K562 (cell line): ENCODE results near the gene C16orf96. TPM values are rescaled to one million over a fixed set of nuclear protein-coding genes. Genes with fewer than 3 reads are reported as not detected.
A peak's percentile ranks its signal among the peaks of the same experiment; 100 is the strongest.

Experiments used
- ATAC-seq: fragments of 200-7000 bp; cut with Tn5 transposase; 3 replicates; pipeline ENCODE4 v1.9.1; 2020; ENCODE audit warnings: moderate library complexity
- BruUV-seq: library from RNA; stranded (reverse); fragments of 400-500 nt; replicated peaks from 2 replicates; lab custom pipeline; 2021; lab: Mats Ljungman, UMichigan
- CTCF ChIA-PET: fragments of 300-600 bp; formaldehyde crosslinking; extraction: SDS; loops from one replicate; lab custom pipeline; 2021; ENCODE audit warnings: low intra/inter-chr PET ratio; lab: Yijun Ruan, JAX
- POLR2A ChIA-PET: fragments of 300-600, 350-650 bp; sonication (Branson Sonifier 250); formaldehyde crosslinking; extraction: SDS; loops from one replicate; lab custom pipeline; 2021; ENCODE audit warnings: antibody characterized with exemption, inconsistent platforms; lab: Yijun Ruan, JAX
- DNase-seq, 4 experiments: peaks; one replicate each; pipeline versions ENCODE4 v3.0.0 to v3.0.0-alpha.2; 2011 to 2018; ENCODE audit warnings: low spot score in 3 of 4, mixed read lengths in 3 of 4; ENCODE audit errors: extremely low read depth in 1 of 4
- FAIRE-seq: peaks from 2 replicates; lab custom pipeline; 2011; peaks lifted over from hg19 to GRCh38; lab: Jason Lieb, UNC
- H2AFZ ChIP-seq: 2 replicates; pipeline ENCODE4 v1.6.0; 2011; ENCODE audit warnings: low read depth, low read length, control low read depth, inconsistent platforms
- H3K27ac ChIP-seq: fragments of 200-600 bp; 3 replicates; pipeline ENCODE4 v1.8.0; 2011; ENCODE audit warnings: low read depth, mild to moderate bottlenecking, control low read depth, inconsistent platforms, low read length, moderate library complexity, mixed read lengths; ENCODE audit errors: extremely low read depth
- H3K27me3 ChIP-seq, 2 experiments: fragments of 300-600 bp in 1 of 2; 2 replicates in 1 of 2; 3 replicates in 1 of 2; pipeline versions ENCODE4 v1.6.0 to v1.8.0; 2011; ENCODE audit warnings: inconsistent platforms in 2 of 2, low read length in 2 of 2, mild to moderate bottlenecking in 1 of 2, mixed read lengths in 1 of 2, moderate library complexity in 1 of 2; ENCODE audit not compliant: control insufficient read depth in 2 of 2, insufficient read depth in 2 of 2
- H3K36me3 ChIP-seq: fragments of 300-600 bp; 3 replicates; pipeline ENCODE4 v1.8.0; 2011; ENCODE audit warnings: mild to moderate bottlenecking, low read length, inconsistent platforms; ENCODE audit not compliant: control insufficient read depth, insufficient read depth
- H3K4me1 ChIP-seq, 2 experiments: fragments of 200-600 bp in 1 of 2; replicated peaks in 1 of 2; 2 replicates in 1 of 2; 3 replicates in 1 of 2; pipeline versions ENCODE4 v1.5.1 to v1.8.0; 2011; ENCODE audit warnings: inconsistent platforms in 2 of 2, low read length in 2 of 2, mild to moderate bottlenecking in 1 of 2, mixed read lengths in 1 of 2, moderate library complexity in 1 of 2; ENCODE audit not compliant: control insufficient read depth in 2 of 2, insufficient read depth in 2 of 2
- H3K4me2 ChIP-seq: 2 replicates; pipeline ENCODE4 v1.6.1; 2011; ENCODE audit warnings: low read length, control low read depth, inconsistent platforms, mixed read lengths; ENCODE audit not compliant: insufficient read depth
- H3K4me3 ChIP-seq: fragments of 200-600 bp; sonication (generic), shearing (Covaris generic); 2 replicates; pipeline ENCODE4 v1.5.1; 2016; ENCODE audit warnings: control low read depth, inconsistent platforms
- H3K79me2 ChIP-seq: fragments of 200-600 bp; 3 replicates; pipeline ENCODE4 v1.8.0; 2011; ENCODE audit warnings: low read length, inconsistent platforms; ENCODE audit not compliant: control insufficient read depth, insufficient read depth
- H3K9ac ChIP-seq, 2 experiments: 2 replicates each; pipeline versions ENCODE4 v1.6.0 to v1.6.1; 2011; ENCODE audit warnings: low read depth in 2 of 2, low read length in 2 of 2, control low read depth in 1 of 2, inconsistent platforms in 1 of 2, mild to moderate bottlenecking in 1 of 2, mixed read lengths in 1 of 2; ENCODE audit not compliant: insufficient read depth in 1 of 2
- H3K9me1 ChIP-seq: one replicate; pipeline ENCODE4 v1.6.0; 2011; ENCODE audit warnings: inconsistent platforms, mild to moderate bottlenecking, low read length, moderate library complexity; ENCODE audit not compliant: control insufficient read depth, insufficient read depth
- H3K9me3 ChIP-seq: replicated peaks from 2 replicates; pipeline ENCODE4 v1.5.1; 2011; ENCODE audit warnings: low read depth, low read length, inconsistent platforms; ENCODE audit not compliant: control insufficient read depth, insufficient read depth
- H4K20me1 ChIP-seq: replicated peaks from 2 replicates; pipeline ENCODE4 v1.6.1; 2011; ENCODE audit warnings: low read length, inconsistent platforms, mixed read lengths; ENCODE audit not compliant: control insufficient read depth, insufficient read depth
- HEY1 ChIP-seq: fragments of 250-450 bp; sonication (Bioruptor Pico); IDR thresholded peaks from 2 replicates; pipeline ENCODE4 v1.5.0; 2020; ENCODE audit warnings: mild to moderate bottlenecking, moderate library complexity, borderline replicate concordance
- OTX1 ChIP-seq: fragments of 450-650 bp; formaldehyde crosslinking; IDR thresholded peaks from 2 replicates; pipeline ENCODE4 v1.4.0; 2022; ENCODE audit warnings: mild to moderate bottlenecking
- PHF21A ChIP-seq: fragments of 450-650 bp; IDR thresholded peaks from 2 replicates; pipeline ENCODE4 v1.6.1; 2017; ENCODE audit warnings: low read depth, borderline replicate concordance
- POLR2B ChIP-seq: fragments of 450-650 bp; IDR thresholded peaks from 2 replicates; pipeline ENCODE4 v1.6.1; 2018; ENCODE audit warnings: low read depth; ENCODE audit not compliant: partially characterized antibody
- TAF7 ChIP-seq: fragments of 450-650 bp; IDR thresholded peaks from 2 replicates; pipeline ENCODE4 v1.6.1; 2016; ENCODE audit warnings: missing genetic modification characterization, missing compliant biosample characterization
- THRAP3 ChIP-seq: fragments of 450-650 bp; IDR thresholded peaks from 2 replicates; pipeline ENCODE4 v1.6.1; 2016; ENCODE audit warnings: mild to moderate bottlenecking, inconsistent platforms, borderline replicate concordance
- ZNF12 ChIP-seq: sonication (generic); formaldehyde crosslinking; IDR thresholded peaks from 2 replicates; pipeline ENCODE4 v1.4.0; 2020; ENCODE audit warnings: mild to moderate bottlenecking, missing genetic modification reagents
- WGBS: fragments of 100-300 bp; shearing (Covaris generic); methylation state at CpG from one replicate; pipeline ENCODE4 v1.1.6; 2016; ENCODE audit warnings: low coverage, mixed read lengths; ENCODE audit not compliant: insufficient coverage; ENCODE audit errors: missing lambda C conversion rate; 5-methylcytosine and 5-hydroxymethylcytosine counted together
- in situ Hi-C: fragments of 300-500 bp; cut with MboI; formaldehyde crosslinking; loops from 4 replicates; pipeline ENCODE4 v1.15.0; 2018; ENCODE audit warnings: inconsistent platforms, mixed read lengths
- intact Hi-C: fragments of 100-400 bp; cut with micrococcal nuclease; formaldehyde crosslinking; loops from 2 replicates; pipeline ENCODE4 v1.14.2; 2022
- polyA plus RNA-seq, 8 experiments: library from polyadenylated mRNA; depleted of rRNA in 4 of 8; stranded (reverse) in 5 of 8; unstranded in 3 of 8; fragments of >200 nt; fragmentation: Nextera tagmentation in 2 of 8; fragmentation: Illumina TruSeq in 1 of 8; extraction: Ambion mirVana in 2 of 8; extraction: Trizol in 1 of 8; gene quantifications; 2 replicates each; pipeline versions ENCODE4 v1.2.1 to v1.2.3, GENCODE V29; 2011 to 2014; ENCODE audit warnings: inconsistent platforms in 1 of 8, missing spikeins in 1 of 8
- total RNA-seq, 7 experiments: library from RNA; depleted of rRNA in 6 of 7; stranded (reverse); fragments of >200 nt in 6 of 7; fragmentation: Illumina TruSeq in 2 of 7; extraction: Trizol in 2 of 7; gene quantifications; 2 replicates each; pipeline versions ENCODE4 v1.2.1 to v1.2.3, GENCODE V29; 2011 to 2021; ENCODE audit warnings: low replicate concordance in 1 of 7
- TF ChIP-seq, protein P1 (sequence below): fragments of 250-450 bp; sonication (Bioruptor Pico); IDR thresholded peaks from 2 replicates; pipeline ENCODE4 v1.9.0; 2021; ENCODE audit warnings: mild to moderate bottlenecking, inconsistent platforms
- TF ChIP-seq, protein P2 (sequence below): sonication (generic); formaldehyde crosslinking; IDR thresholded peaks from 2 replicates; pipeline ENCODE4 v1.8.0; 2022; ENCODE audit warnings: mild to moderate bottlenecking, missing genetic modification reagents

Gene C16orf96
- total and polyA plus RNA-seq, 9 of the 15 experiments (the other 6 are each of a cell fraction or from before 2014, with no cell fraction given): not detected

DNA sequence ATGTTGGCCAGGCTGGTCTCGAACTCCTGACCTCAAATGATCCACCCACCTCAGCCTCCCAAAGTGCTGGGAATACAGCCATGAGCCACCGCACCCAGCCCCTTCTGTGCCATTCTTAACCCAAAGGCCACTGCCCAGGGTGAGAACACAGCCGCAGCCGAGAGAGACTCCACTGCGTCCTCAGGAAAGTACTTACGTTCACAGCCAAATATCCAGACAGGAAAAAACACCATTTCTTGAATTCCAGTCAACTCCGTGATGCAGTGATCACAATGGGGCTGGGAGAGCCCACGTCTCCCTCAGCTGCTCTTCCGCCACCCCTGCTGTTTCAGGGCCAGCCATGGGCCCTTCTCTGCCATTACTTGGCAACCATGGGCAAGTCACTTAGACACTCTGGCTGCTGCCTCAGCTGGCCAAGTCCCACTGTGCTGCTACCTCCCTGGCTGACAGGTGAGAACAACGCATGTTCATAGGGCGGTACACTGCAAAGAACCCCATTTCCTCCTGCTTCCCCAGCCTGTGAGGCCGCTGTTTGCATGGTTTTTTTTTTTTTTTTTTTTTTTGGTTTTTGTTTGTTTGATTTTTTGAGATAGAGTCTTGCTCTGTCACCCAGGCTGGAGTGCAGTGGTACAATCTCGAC is 21.9 kb upstream of the C16orf96 start:
- Histone ChIP-seq H3K4me3 (no peak overlapping the region), H3K9me3 (no peaks in the 10 kb centered on the region), H4K20me1 (no peaks in the 10 kb centered on the region), H3K27me3 (peaks cover 10 to 40% of the 10 kb centered on the region in 2 experiments; a peak in 4 of 5 replicates), H2AFZ (no peak overlapping the region), H3K4me1 (peaks cover 0 to 17% of the 10 kb centered on the region in 2 experiments; a peak in 2 of 5 replicates), H3K36me3 (no peaks in the 10 kb centered on the region), H3K4me2 (no peak overlapping the region), H3K79me2 (no peaks in the 10 kb centered on the region), H3K27ac (no peak overlapping the region), H3K9me1 (no peaks in the 10 kb centered on the region), H3K9ac (peak overlapping the region in 1 of 2 experiments; percentile 64; a peak in 2 of 4 replicates)
- no TSS peak for BruUV-seq
- POLR2A ChIA-PET: no interaction called here
- CTCF ChIA-PET: no interaction called here
- in situ Hi-C loops (no loop called here), intact Hi-C loops (no loop called here)
- FAIRE-seq (no peak), ATAC-seq (no peak), DNase-seq (no peak)
- WGBS: 39% methylated on average over 13 of the region's 13 CpGs
- no peak for TF ChIP-seq TAF7 (tag)
- no peak for TF ChIP-seq OTX1 (CRISPR knock-in tag)
- TF ChIP-seq THRAP3: no peak
- TF ChIP-seq, protein P1, sequence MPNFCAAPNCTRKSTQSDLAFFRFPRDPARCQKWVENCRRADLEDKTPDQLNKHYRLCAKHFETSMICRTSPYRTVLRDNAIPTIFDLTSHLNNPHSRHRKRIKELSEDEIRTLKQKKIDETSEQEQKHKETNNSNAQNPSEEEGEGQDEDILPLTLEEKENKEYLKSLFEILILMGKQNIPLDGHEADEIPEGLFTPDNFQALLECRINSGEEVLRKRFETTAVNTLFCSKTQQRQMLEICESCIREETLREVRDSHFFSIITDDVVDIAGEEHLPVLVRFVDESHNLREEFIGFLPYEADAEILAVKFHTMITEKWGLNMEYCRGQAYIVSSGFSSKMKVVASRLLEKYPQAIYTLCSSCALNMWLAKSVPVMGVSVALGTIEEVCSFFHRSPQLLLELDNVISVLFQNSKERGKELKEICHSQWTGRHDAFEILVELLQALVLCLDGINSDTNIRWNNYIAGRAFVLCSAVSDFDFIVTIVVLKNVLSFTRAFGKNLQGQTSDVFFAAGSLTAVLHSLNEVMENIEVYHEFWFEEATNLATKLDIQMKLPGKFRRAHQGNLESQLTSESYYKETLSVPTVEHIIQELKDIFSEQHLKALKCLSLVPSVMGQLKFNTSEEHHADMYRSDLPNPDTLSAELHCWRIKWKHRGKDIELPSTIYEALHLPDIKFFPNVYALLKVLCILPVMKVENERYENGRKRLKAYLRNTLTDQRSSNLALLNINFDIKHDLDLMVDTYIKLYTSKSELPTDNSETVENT (CRISPR knock-in tag): no peak
- TF ChIP-seq PHF21A: no peak
- TF ChIP-seq, protein P2, sequence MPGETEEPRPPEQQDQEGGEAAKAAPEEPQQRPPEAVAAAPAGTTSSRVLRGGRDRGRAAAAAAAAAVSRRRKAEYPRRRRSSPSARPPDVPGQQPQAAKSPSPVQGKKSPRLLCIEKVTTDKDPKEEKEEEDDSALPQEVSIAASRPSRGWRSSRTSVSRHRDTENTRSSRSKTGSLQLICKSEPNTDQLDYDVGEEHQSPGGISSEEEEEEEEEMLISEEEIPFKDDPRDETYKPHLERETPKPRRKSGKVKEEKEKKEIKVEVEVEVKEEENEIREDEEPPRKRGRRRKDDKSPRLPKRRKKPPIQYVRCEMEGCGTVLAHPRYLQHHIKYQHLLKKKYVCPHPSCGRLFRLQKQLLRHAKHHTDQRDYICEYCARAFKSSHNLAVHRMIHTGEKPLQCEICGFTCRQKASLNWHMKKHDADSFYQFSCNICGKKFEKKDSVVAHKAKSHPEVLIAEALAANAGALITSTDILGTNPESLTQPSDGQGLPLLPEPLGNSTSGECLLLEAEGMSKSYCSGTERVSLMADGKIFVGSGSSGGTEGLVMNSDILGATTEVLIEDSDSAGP (CRISPR knock-in tag): no peak
- TF ChIP-seq HEY1 (CRISPR knock-in tag): no peak
- TF ChIP-seq ZNF12 (CRISPR knock-in tag): no peak
- TF ChIP-seq POLR2B: no peak
